Measurements from ENCODE around the gene PRKRA. TPM values are rescaled to one million over a fixed set of nuclear protein-coding genes. Genes with fewer than 3 reads are reported as not detected.

The PRKRA gene
- total RNA-seq, 1 donor, result 60.9 TPM

GRCh38 chr2:178469219-178469849 lies 18.4 kb upstream of the PRKRA start:
- no peak for DNase-seq (ENCODE audit: low read depth)
- H3K4me3 ChIP-seq (ENCODE audit: low read depth, low read length), result no peak overlapping the region
- TF ChIP-seq CTCF (IDR thresholded peaks at IDR 0.05; ENCODE audit: insufficient read depth, low read depth, low read length), result no peak

GRCh38 chr2:178457390-178457886 lies 6.5 kb upstream of the PRKRA start:
- TF ChIP-seq CTCF (IDR thresholded peaks at IDR 0.05; ENCODE audit: insufficient read depth, low read depth, low read length), result no peak
- no peak overlapping the region for H3K4me3 ChIP-seq (ENCODE audit: low read depth, low read length)
- no peak for DNase-seq (ENCODE audit: low read depth)

- no peak overlapping the region for H3K4me3 ChIP-seq (ENCODE audit: low read depth, low read length)
- TF ChIP-seq CTCF (IDR thresholded peaks at IDR 0.05; ENCODE audit: insufficient read depth, low read depth, low read length), result no peak
- DNase-seq (ENCODE audit: low read depth), result no peak
Measured at GRCh38 chr2:178455947-178456346, 5.0 kb upstream of the PRKRA start.

GRCh38 chr2:178452870-178453269 lies 1.9 kb upstream of the PRKRA start:
- H3K4me3 ChIP-seq (ENCODE audit: low read depth, low read length), result no peak overlapping the region
- no peak for DNase-seq (ENCODE audit: low read depth)
- no peak for TF ChIP-seq CTCF (IDR thresholded peaks at IDR 0.05; ENCODE audit: insufficient read depth, low read depth, low read length)

- H3K4me3 ChIP-seq (ENCODE audit: low read depth, low read length), result no peak overlapping the region
- TF ChIP-seq CTCF (IDR thresholded peaks at IDR 0.05; ENCODE audit: insufficient read depth, low read depth, low read length), result no peak
- no peak for DNase-seq (ENCODE audit: low read depth)
Measured at GRCh38 chr2:178452334-178452733, 1.4 kb upstream of the PRKRA start.

- TF ChIP-seq CTCF (IDR thresholded peaks at IDR 0.05; ENCODE audit: insufficient read depth, low read depth, low read length), result no peak
- DNase-seq (ENCODE audit: low read depth), result no peak
- H3K4me3 ChIP-seq (ENCODE audit: low read depth, low read length), result peak overlapping the region; percentile 91
Measured at GRCh38 chr2:178450524-178450773, 526 bp downstream of the PRKRA start.
